IMR-90 (cell line): ENCODE data around the gene CARS2. TPM values are rescaled to one million over a fixed set of nuclear protein-coding genes. Genes with fewer than 3 reads are reported as not detected.

Experiments
- ATAC-seq: fragments of 200-7000 bp; cut with Tn5 transposase; 2 replicates; pipeline ENCODE4 v1.9.1; 2020; ENCODE audit warnings: low read depth, mild to moderate bottlenecking, moderate library complexity
- BruUV-seq: library from RNA; stranded (reverse); fragments of 400-500 nt; replicated peaks from 2 replicates; lab custom pipeline; 2021; lab: Mats Ljungman, UMichigan
- CTCF ChIA-PET: fragments of 300-600 bp; formaldehyde crosslinking; extraction: SDS; loops from one replicate; lab custom pipeline; 2021; ENCODE audit warnings: antibody characterized with exemption; lab: Yijun Ruan, JAX
- POLR2A ChIA-PET: fragments of 300-600 bp; sonication (Branson Sonifier 250); formaldehyde crosslinking; loops from one replicate; lab custom pipeline; 2022; ENCODE audit warnings: antibody characterized with exemption; ENCODE audit not compliant: unreplicated experiment; lab: Charles Lee
- DNase-seq: peaks from one replicate; pipeline ENCODE4 v3.0.0; 2013
- H2AFZ ChIP-seq: replicated peaks from 2 replicates; pipeline ENCODE3; 2013; ENCODE audit warnings: low read length, mild to moderate bottlenecking; ENCODE audit not compliant: poor library complexity
- H2AK5ac ChIP-seq: 2 replicates; pipeline ENCODE4 v1.6.1; 2013; ENCODE audit warnings: low read depth, low read length, inconsistent platforms
- H2AK9ac ChIP-seq: replicated peaks from 2 replicates; pipeline ENCODE3; 2013; ENCODE audit warnings: mild to moderate bottlenecking, low read depth, low read length, moderate library complexity; ENCODE audit not compliant: poor library complexity
- H2BK120ac ChIP-seq: 2 replicates; pipeline ENCODE4 v1.6.1; 2013; ENCODE audit warnings: low read depth, low read length, inconsistent platforms
- H2BK15ac ChIP-seq: 3 replicates; pipeline ENCODE4 v1.6.1; 2013; ENCODE audit warnings: low read depth, low read length, inconsistent platforms
- H2BK20ac ChIP-seq: 2 replicates; pipeline ENCODE4 v1.6.1; 2013; ENCODE audit warnings: low read depth, mild to moderate bottlenecking, inconsistent platforms, low read length, moderate library complexity
- H2BK5ac ChIP-seq: 2 replicates; pipeline ENCODE4 v1.6.1; 2013; ENCODE audit warnings: mild to moderate bottlenecking, low read depth, low read length, inconsistent platforms; ENCODE audit not compliant: poor library complexity, severe bottlenecking
- H3K14ac ChIP-seq: replicated peaks from 2 replicates; pipeline ENCODE4 v1.6.1; 2013; ENCODE audit warnings: low read depth, low read length, inconsistent platforms
- H3K18ac ChIP-seq: 2 replicates; pipeline ENCODE4 v1.6.1; 2013; ENCODE audit warnings: low read depth, low read length, control low read depth
- H3K23ac ChIP-seq: 2 replicates; pipeline ENCODE4 v1.6.1; 2013; ENCODE audit warnings: low read depth, low read length, inconsistent platforms
- H3K27ac ChIP-seq: 2 replicates; pipeline ENCODE4 v1.5.1; 2013; ENCODE audit warnings: mild to moderate bottlenecking, control low read depth, low read length; ENCODE audit not compliant: insufficient read depth
- H3K27me3 ChIP-seq: 2 replicates; pipeline ENCODE4 v1.6.1; 2013; ENCODE audit warnings: low read length; ENCODE audit not compliant: control insufficient read depth, insufficient read depth
- H3K36me3 ChIP-seq: 2 replicates; pipeline ENCODE4 v1.6.1; 2013; ENCODE audit warnings: low read length, mixed read lengths; ENCODE audit not compliant: control insufficient read depth, insufficient read depth
- H3K4ac ChIP-seq: 2 replicates; pipeline ENCODE4 v1.6.1; 2013; ENCODE audit warnings: low read depth, low read length, inconsistent platforms
- H3K4me1 ChIP-seq: 2 replicates; pipeline ENCODE4 v1.6.1; 2013; ENCODE audit warnings: low read length, mixed read lengths; ENCODE audit not compliant: control insufficient read depth, insufficient read depth
- H3K4me2 ChIP-seq: 2 replicates; pipeline ENCODE4 v1.6.1; 2013; ENCODE audit warnings: low read depth, mild to moderate bottlenecking, control low read depth, low read length, moderate library complexity
- H3K4me3 ChIP-seq: 2 replicates; pipeline ENCODE4 v1.5.1; 2013; ENCODE audit warnings: low read depth, mild to moderate bottlenecking, control low read depth, low read length, moderate library complexity; ENCODE audit not compliant: insufficient read depth
- H3K56ac ChIP-seq: 2 replicates; pipeline ENCODE4 v1.6.1; 2013; ENCODE audit warnings: low read length, inconsistent platforms; ENCODE audit not compliant: insufficient read depth; ENCODE audit errors: extremely low read depth
- H3K79me1 ChIP-seq, 2 experiments: 2 replicates each; pipeline ENCODE4 v1.6.1; 2013; ENCODE audit warnings: low read length in 2 of 2, inconsistent platforms in 1 of 2, low read depth in 1 of 2
- H3K9ac ChIP-seq: 2 replicates; pipeline ENCODE4 v1.6.1; 2013; ENCODE audit warnings: low read depth, low read length, control low read depth
- H3K9me1 ChIP-seq: 2 replicates; pipeline ENCODE4 v1.6.1; 2013; ENCODE audit warnings: low read length, inconsistent platforms; ENCODE audit not compliant: insufficient read depth
- H3K9me3 ChIP-seq: 2 replicates; pipeline ENCODE4 v1.6.1; 2013; ENCODE audit warnings: low read length; ENCODE audit not compliant: control insufficient read depth, insufficient read depth
- H4K20me1 ChIP-seq: 2 replicates; pipeline ENCODE4 v1.6.1; 2013; ENCODE audit warnings: low read length, inconsistent platforms; ENCODE audit not compliant: insufficient read depth
- H4K5ac ChIP-seq: 2 replicates; pipeline ENCODE4 v1.6.1; 2013; ENCODE audit warnings: mild to moderate bottlenecking, low read depth, low read length, control low read depth
- H4K8ac ChIP-seq, 2 experiments: 2 replicates each; pipeline ENCODE4 v1.6.1; 2013; ENCODE audit warnings: low read depth in 2 of 2, low read length in 2 of 2, control low read depth in 1 of 2, inconsistent platforms in 1 of 2
- H4K91ac ChIP-seq: 2 replicates; pipeline ENCODE4 v1.6.1; 2013; ENCODE audit warnings: low read depth, low read length, inconsistent platforms; ENCODE audit not compliant: insufficient read depth
- BHLHE40 ChIP-seq: fragments of 150-350 bp; IDR thresholded peaks from 2 replicates; pipeline ENCODE4 v1.6.1; 2016; ENCODE audit warnings: mild to moderate bottlenecking, low read depth, low read length
- CEBPB ChIP-seq: IDR thresholded peaks from 2 replicates; pipeline ENCODE4 v1.6.1; 2012; ENCODE audit warnings: low read depth, low read length, improper control_type of control experiment
- CHD1 ChIP-seq: IDR thresholded peaks from 2 replicates; pipeline ENCODE4 v1.6.1; 2012; ENCODE audit warnings: low read depth, low read length, improper control_type of control experiment
- FOS ChIP-seq: fragments of 150-350 bp; IDR thresholded peaks from 2 replicates; pipeline ENCODE4 v1.6.1; 2016; ENCODE audit warnings: low read depth, low read length
- MAFK ChIP-seq: IDR thresholded peaks from 2 replicates; pipeline ENCODE4 v1.6.1; 2012; ENCODE audit warnings: low read depth, low read length, improper control_type of control experiment
- MAZ ChIP-seq: IDR thresholded peaks from 2 replicates; pipeline ENCODE4 v1.6.1; 2012; ENCODE audit warnings: low read depth, mild to moderate bottlenecking, low read length, improper control_type of control experiment, moderate library complexity, borderline replicate concordance
- MXI1 ChIP-seq: IDR thresholded peaks from 2 replicates; pipeline ENCODE4 v1.6.1; 2012; ENCODE audit warnings: low read depth, mild to moderate bottlenecking, low read length, moderate library complexity, borderline replicate concordance
- NFE2L2 ChIP-seq: fragments of 150-350 bp; IDR thresholded peaks from 2 replicates; pipeline ENCODE4 v1.6.1; 2016; ENCODE audit warnings: low read depth, mild to moderate bottlenecking, low read length
- POLR2A ChIP-seq: IDR thresholded peaks from 2 replicates; pipeline ENCODE4 v1.6.1; 2012; ENCODE audit warnings: mild to moderate bottlenecking, low read depth, low read length
- RAD21 ChIP-seq: IDR thresholded peaks from 2 replicates; pipeline ENCODE4 v1.6.1; 2012; ENCODE audit warnings: low read length, improper control_type of control experiment
- RCOR1 ChIP-seq: IDR thresholded peaks from 2 replicates; pipeline ENCODE4 v1.6.1; 2012; ENCODE audit warnings: mild to moderate bottlenecking, low read length, improper control_type of control experiment; ENCODE audit not compliant: insufficient replicate concordance
- RFX5 ChIP-seq: IDR thresholded peaks from 2 replicates; pipeline ENCODE4 v1.8.0; 2012; ENCODE audit warnings: low read depth, mild to moderate bottlenecking, low read length, moderate library complexity
- SMC3 ChIP-seq: fragments of 150-350 bp; IDR thresholded peaks from 2 replicates; pipeline ENCODE4 v1.6.1; 2016; ENCODE audit warnings: low read depth, mild to moderate bottlenecking, antibody characterized with exemption, low read length, moderate library complexity
- WGBS, 2 experiments: methylation state at CpG; one replicate each; pipeline versions ENCODE4 v1.1.5 to v1.1.7; 2013; ENCODE audit warnings: missing lambda C conversion rate in 2 of 2; ENCODE audit not compliant: insufficient read length in 1 of 2; ENCODE audit errors: extremely low coverage in 2 of 2; 5-methylcytosine and 5-hydroxymethylcytosine counted together
- dilution Hi-C: fragments of 300-500 bp; cut with HindIII; formaldehyde crosslinking; loops from one replicate; pipeline ENCODE4 v1.14.3; 2018; ENCODE audit warnings: low sequenced_read_pairs; ENCODE audit not compliant: unreplicated experiment
- in situ Hi-C: fragments of 300-500 bp; cut with MboI; formaldehyde crosslinking; loops from 3 replicates; pipeline ENCODE4 v1.14.3; 2019; ENCODE audit warnings: low sequenced_read_pairs, inconsistent platforms, mixed read lengths
- intact Hi-C: fragments of 100-400 bp; cut with micrococcal nuclease; formaldehyde crosslinking; loops from 2 replicates; pipeline ENCODE4 v1.10.0; 2022
- polyA plus RNA-seq, 3 experiments: library from polyadenylated mRNA; depleted of rRNA; stranded (reverse); fragments of >200 nt; gene quantifications; 2 replicates each; pipeline ENCODE4 v1.2.3, GENCODE V29; 2012; ENCODE audit warnings: low replicate concordance in 1 of 3
- total RNA-seq: library from RNA; depleted of rRNA; stranded (reverse); fragments of >200 nt; gene quantifications from 2 replicates; pipeline ENCODE4 v1.2.3, GENCODE V29; 2012
- TF ChIP-seq, protein P1 (sequence below): fragments of 150-350 bp; IDR thresholded peaks from 2 replicates; pipeline ENCODE4 v1.6.1; 2016; ENCODE audit warnings: low read depth, mild to moderate bottlenecking, low read length, moderate library complexity, borderline replicate concordance
- TF ChIP-seq, protein P2 (sequence below): conservative IDR thresholded peaks from 2 replicates; pipeline ENCODE4 v1.5.1; 2012; ENCODE audit warnings: mild to moderate bottlenecking, low read depth, low read length, improper control_type of control experiment
- TF ChIP-seq, protein P3 (sequence below): fragments of 150-350 bp; IDR thresholded peaks from 2 replicates; pipeline ENCODE4 v1.6.1; 2017; ENCODE audit warnings: mild to moderate bottlenecking, antibody characterized with exemption, low read length, low read depth

Gene CARS2
- total and polyA plus RNA-seq, 2 of the 4 experiments (the other 2 are of a cell fraction), result 76.2 to 76.4 TPM

DNA sequence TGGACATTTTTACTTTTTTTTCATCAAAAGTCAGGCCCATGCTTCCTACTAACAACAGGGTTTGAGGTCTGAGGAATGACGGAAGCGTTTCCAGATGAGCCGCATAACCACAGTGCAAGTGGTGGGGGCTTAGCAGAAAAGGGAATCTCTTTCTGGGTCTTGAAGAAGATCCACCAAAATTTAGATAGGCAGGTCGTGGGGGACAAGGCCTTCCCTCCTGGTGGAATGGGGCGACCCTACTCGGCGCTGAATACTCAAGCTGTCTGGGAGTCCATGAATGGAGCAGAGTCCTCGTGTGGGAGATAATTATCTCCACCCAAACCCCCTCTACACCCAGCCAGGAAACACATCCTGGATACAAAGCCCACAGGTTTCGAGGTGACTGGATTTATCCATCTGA is 36.9 kb downstream of the CARS2 start:
- no CpG with 5 or more reads among the region's 9 CpGs for WGBS, 2 experiments
- dilution Hi-C loops, result no loop called here

More for the DNA sequence above, 36.9 kb downstream of the CARS2 start:
- no peak overlapping the region for H4K91ac ChIP-seq
- no peaks in the 10 kb centered on the region for H3K27me3 ChIP-seq
- no peak overlapping the region for H3K18ac ChIP-seq
- no peak overlapping the region for H3K4ac ChIP-seq
- H2BK120ac ChIP-seq, result no peak overlapping the region
- H3K9ac ChIP-seq, result no peak overlapping the region
- TF ChIP-seq, protein P1, sequence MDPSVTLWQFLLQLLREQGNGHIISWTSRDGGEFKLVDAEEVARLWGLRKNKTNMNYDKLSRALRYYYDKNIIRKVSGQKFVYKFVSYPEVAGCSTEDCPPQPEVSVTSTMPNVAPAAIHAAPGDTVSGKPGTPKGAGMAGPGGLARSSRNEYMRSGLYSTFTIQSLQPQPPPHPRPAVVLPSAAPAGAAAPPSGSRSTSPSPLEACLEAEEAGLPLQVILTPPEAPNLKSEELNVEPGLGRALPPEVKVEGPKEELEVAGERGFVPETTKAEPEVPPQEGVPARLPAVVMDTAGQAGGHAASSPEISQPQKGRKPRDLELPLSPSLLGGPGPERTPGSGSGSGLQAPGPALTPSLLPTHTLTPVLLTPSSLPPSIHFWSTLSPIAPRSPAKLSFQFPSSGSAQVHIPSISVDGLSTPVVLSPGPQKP, result no peak
- no peak for TF ChIP-seq NFE2L2
- TF ChIP-seq RAD21, result no peak
- TF ChIP-seq SMC3, result no peak
- no peak for TF ChIP-seq MXI1
- no peak for TF ChIP-seq FOS
- no peak for TF ChIP-seq RFX5
- TF ChIP-seq CHD1, result no peak
- no peak for TF ChIP-seq CEBPB
- no peak for TF ChIP-seq BHLHE40
- TF ChIP-seq MAZ, result no peak
- no peak for TF ChIP-seq MAFK
- TF ChIP-seq RCOR1, result no peak
- no peak for TF ChIP-seq POLR2A
- TF ChIP-seq, protein P2, sequence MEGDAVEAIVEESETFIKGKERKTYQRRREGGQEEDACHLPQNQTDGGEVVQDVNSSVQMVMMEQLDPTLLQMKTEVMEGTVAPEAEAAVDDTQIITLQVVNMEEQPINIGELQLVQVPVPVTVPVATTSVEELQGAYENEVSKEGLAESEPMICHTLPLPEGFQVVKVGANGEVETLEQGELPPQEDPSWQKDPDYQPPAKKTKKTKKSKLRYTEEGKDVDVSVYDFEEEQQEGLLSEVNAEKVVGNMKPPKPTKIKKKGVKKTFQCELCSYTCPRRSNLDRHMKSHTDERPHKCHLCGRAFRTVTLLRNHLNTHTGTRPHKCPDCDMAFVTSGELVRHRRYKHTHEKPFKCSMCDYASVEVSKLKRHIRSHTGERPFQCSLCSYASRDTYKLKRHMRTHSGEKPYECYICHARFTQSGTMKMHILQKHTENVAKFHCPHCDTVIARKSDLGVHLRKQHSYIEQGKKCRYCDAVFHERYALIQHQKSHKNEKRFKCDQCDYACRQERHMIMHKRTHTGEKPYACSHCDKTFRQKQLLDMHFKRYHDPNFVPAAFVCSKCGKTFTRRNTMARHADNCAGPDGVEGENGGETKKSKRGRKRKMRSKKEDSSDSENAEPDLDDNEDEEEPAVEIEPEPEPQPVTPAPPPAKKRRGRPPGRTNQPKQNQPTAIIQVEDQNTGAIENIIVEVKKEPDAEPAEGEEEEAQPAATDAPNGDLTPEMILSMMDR, result no peak
- TF ChIP-seq, protein P3, sequence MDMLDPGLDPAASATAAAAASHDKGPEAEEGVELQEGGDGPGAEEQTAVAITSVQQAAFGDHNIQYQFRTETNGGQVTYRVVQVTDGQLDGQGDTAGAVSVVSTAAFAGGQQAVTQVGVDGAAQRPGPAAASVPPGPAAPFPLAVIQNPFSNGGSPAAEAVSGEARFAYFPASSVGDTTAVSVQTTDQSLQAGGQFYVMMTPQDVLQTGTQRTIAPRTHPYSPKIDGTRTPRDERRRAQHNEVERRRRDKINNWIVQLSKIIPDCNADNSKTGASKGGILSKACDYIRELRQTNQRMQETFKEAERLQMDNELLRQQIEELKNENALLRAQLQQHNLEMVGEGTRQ, result no peak
- no peaks in the 10 kb centered on the region for H3K9me1 ChIP-seq
- no peak overlapping the region for H3K4me3 ChIP-seq
- H2BK5ac ChIP-seq, result no peak overlapping the region
- ATAC-seq, result no peak
- H3K79me1 ChIP-seq, result peaks cover 0 to 3% of the 10 kb centered on the region in 2 experiments; a peak in 2 of 4 replicates
- CTCF ChIA-PET, result no interaction called here
- H4K8ac ChIP-seq, result no peak overlapping the region
- no peak overlapping the region for H2BK15ac ChIP-seq
- H3K36me3 ChIP-seq, result peaks cover 35% of the 10 kb centered on the region
- no peak for DNase-seq
- H4K5ac ChIP-seq, result no peak overlapping the region
- no peak overlapping the region for H3K23ac ChIP-seq
- H3K4me1 ChIP-seq, result no peaks in the 10 kb centered on the region
- H2BK20ac ChIP-seq, result no peak overlapping the region
- BruUV-seq, result no TSS peak
- no peak overlapping the region for H3K27ac ChIP-seq
- in situ Hi-C loops, result no loop called here
- H2AFZ ChIP-seq, result no peak overlapping the region
- H3K56ac ChIP-seq, result no peak overlapping the region
- H2AK5ac ChIP-seq, result no peak overlapping the region
- no peaks in the 10 kb centered on the region for H4K20me1 ChIP-seq
- POLR2A ChIA-PET, result no interaction called here
- H3K9me3 ChIP-seq, result no peaks in the 10 kb centered on the region
- intact Hi-C loops, result no loop called here
- no peak overlapping the region for H2AK9ac ChIP-seq
- H3K4me2 ChIP-seq, result no peak overlapping the region
- H3K14ac ChIP-seq, result no peak overlapping the region
